ENCODE results near the gene CITED2. TPM values are rescaled to one million over a fixed set of nuclear protein-coding genes. Genes with fewer than 3 reads are reported as not detected.

CITED2 gene
- total and polyA plus RNA-seq, 7 donors, result 15.3 to 414 (median 118) TPM

DNA sequence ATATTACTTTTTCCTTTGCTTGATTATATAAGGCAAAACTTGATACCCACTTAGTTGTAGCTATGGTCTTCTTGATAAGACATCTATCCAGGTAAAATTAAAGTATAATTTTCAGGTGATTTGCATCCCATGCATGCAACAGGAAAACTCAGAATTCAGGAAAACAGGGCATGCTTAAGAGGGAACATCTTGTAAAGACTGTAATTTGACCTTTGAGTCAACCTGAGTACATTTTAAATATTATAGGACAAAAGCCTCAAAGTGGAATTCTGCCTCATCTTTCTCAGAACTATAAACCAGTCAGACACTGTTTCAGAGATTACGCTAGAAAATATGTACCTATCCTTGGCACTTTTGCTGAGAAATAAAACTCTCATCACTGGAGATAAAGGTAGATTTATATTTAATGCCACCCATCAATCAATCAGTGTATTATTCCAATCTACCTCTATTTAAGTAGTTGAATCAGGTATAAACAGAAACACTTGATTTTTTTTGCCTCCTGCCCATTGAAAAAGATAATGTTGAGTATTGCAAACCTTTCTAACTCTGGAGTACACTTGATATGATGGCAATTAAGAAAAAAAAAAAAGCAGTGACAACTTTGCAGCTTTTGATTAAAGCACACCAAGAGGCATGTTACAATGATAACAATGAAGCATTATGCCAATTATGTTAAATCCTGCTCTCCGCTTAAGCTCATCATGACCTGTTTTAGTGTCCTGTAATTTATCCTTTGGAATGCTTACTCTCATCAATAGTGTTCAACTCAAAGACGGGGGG, 2.8 kb downstream of the CITED2 start:
- Histone ChIP-seq H3K36me3 (ENCODE audit: insufficient read depth in 1 of 2, low read depth in 1 of 2) (peaks cover 4 to 19% of the 10 kb centered on the region in 2 donors), H3K27ac (peak overlapping the region; percentile 98), H3K27me3 (ENCODE audit: insufficient read depth in 3 of 3, low read length in 2 of 3) (no peaks in the 10 kb centered on the region), H3K4me1 (peaks cover 35% of the 10 kb centered on the region), H3K4me3 (peak overlapping the region; percentile 80), H3K9me3 (no peaks in the 10 kb centered on the region)
- intact Hi-C loops (cut with DNase I), result loop anchor here (5.0 to 10.0 kb wide), 8 partner anchors 143 to 1553 kb away; no protein-coding TSS in a partner anchor
- ATAC-seq, result no peak
- 17 to 24% (median 19%) methylated on average over 3 of the region's 3 CpGs for WGBS, 3 donors
- no peak for DNase-seq
- TF ChIP-seq, protein P1, sequence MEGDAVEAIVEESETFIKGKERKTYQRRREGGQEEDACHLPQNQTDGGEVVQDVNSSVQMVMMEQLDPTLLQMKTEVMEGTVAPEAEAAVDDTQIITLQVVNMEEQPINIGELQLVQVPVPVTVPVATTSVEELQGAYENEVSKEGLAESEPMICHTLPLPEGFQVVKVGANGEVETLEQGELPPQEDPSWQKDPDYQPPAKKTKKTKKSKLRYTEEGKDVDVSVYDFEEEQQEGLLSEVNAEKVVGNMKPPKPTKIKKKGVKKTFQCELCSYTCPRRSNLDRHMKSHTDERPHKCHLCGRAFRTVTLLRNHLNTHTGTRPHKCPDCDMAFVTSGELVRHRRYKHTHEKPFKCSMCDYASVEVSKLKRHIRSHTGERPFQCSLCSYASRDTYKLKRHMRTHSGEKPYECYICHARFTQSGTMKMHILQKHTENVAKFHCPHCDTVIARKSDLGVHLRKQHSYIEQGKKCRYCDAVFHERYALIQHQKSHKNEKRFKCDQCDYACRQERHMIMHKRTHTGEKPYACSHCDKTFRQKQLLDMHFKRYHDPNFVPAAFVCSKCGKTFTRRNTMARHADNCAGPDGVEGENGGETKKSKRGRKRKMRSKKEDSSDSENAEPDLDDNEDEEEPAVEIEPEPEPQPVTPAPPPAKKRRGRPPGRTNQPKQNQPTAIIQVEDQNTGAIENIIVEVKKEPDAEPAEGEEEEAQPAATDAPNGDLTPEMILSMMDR (IDR thresholded peaks at IDR 0.05), result no peak

DNA sequence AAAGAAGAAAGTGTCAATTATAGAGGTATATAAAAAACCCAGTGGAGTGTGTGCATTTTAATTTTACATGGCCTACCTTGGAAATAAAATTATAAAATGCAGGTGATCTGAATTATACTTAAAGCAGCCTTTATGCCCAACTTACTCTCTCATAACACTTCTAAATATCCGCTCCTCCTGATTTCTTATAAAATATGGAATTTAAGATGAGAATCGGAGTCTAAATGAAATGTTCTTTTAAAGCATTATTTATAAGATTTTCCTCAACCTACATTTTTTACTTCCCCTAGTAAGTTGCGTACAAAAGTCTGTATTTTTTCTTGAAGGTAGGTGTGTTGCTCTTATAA, 3.5 kb downstream of the CITED2 start:
- no peak for DNase-seq
- ATAC-seq, result no peak
- TF ChIP-seq, protein P1 (IDR thresholded peaks at IDR 0.05), result no peak
- Histone ChIP-seq H3K4me3 (peak overlapping the region; percentile 80), H3K27me3 (ENCODE audit: insufficient read depth in 3 of 3, low read length in 2 of 3) (no peaks in the 10 kb centered on the region), H3K36me3 (ENCODE audit: insufficient read depth in 1 of 2, low read depth in 1 of 2) (peaks cover 4 to 19% of the 10 kb centered on the region in 2 donors), H3K9me3 (no peaks in the 10 kb centered on the region), H3K4me1 (peaks cover 30% of the 10 kb centered on the region), H3K27ac (peak overlapping the region; percentile 98)
- 41 to 67% (median 55%) methylated on average over 3 of the region's 3 CpGs for WGBS, 3 donors
- intact Hi-C loops (cut with DNase I), result loop anchor here (5.0 to 10.0 kb wide), 8 partner anchors 144 to 1554 kb away; no protein-coding TSS in a partner anchor

DNA sequence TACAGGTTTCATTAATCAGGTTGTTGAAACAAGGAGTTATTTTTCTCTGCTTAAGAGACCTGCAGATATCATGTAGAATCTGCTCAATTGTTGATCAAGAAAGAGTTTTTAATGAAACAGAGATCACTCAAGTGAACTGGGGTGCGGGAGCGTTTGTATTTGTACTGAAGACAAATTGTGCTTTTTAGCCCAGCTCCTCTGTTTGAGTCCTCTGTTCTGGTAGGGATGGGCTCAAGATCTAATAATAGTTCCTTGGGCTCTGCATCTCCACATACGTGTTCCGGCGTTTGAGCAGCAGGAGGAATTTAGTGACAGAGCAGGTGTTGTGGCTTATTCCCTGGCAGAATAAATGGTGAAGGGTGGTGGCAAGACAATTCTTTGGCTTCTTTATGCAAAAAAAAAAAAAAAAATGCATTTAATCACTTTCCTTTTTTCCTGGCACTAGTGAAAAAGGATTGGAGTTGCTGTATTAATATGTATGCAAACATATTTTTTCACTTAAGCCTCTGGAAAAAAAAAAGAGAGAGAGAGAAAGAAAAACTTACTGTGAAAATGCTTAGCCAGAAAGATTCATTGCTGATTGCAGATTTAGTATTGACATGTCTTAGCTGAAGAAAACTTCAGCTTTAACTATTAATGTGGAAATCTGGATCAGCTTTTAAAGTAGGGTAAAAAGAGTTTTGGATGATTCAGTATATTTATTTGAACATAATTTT, 4.0 kb downstream of the CITED2 start:
- peak overlapping the region; percentile 80 for H3K4me3 ChIP-seq
- intact Hi-C loops (cut with DNase I), result loop anchor here (5.0 to 10.0 kb wide), 8 partner anchors 144 to 1554 kb away; no protein-coding TSS in a partner anchor

DNA sequence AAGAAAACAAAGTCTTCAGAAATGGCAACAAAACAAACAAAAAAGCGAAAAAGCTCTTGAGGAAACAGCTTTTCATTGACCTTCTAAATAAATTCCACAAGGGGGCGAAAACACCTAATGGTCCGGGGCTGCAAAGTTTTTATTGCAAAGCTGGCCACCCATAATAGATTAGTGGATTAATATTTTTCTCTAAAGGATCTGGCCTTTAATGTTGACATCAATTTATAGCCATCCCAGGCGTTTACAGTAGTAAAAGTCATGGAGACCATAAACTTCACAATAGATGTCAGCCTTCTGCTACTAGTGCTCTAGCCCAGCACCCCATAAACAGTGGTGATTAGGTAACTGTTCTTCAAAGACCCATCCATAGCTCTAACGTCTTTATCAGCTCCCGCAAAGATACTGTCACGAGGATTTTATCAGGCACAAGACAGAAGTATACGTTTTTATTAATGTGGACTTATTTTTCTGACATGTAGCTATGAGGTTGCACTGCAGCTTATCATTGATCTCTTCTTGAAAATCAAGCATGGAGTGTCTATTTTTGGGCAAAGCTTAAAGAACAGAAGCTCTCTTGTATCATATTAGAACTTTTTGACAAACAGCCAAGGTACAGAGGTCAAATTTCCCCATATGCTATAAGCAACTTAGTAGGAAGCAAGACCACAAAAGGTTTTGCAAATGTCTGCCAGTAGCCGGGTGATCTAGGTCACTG, 4.7 kb downstream of the CITED2 start:
- H3K27ac ChIP-seq, result peak overlapping the region; percentile 98
- intact Hi-C loops (cut with DNase I), result loop anchor here (2.0 to 10.0 kb wide), 12 partner anchors 145 to 1555 kb away; partner anchors contain the start of genes HECA (in 1 of the 2) and REPS1 (in 1 of the 2)
- peaks cover 30% of the 10 kb centered on the region for H3K4me1 ChIP-seq
- no peaks in the 10 kb centered on the region for H3K27me3 ChIP-seq (ENCODE audit: insufficient read depth in 3 of 3, low read length in 2 of 3)
- H3K36me3 ChIP-seq (ENCODE audit: insufficient read depth in 1 of 2, low read depth in 1 of 2), result peaks cover 4 to 19% of the 10 kb centered on the region in 2 donors
- DNase-seq, result no peak
- 9 to 11% (median 11%) methylated on average over 9 of the region's 9 CpGs for WGBS, 3 donors
- H3K4me3 ChIP-seq, result peak overlapping the region; percentile 80
- TF ChIP-seq, protein P1 (IDR thresholded peaks at IDR 0.05), result peak; percentile 73
- peak in 1 of 4 donors; percentile 15 for ATAC-seq
- no peaks in the 10 kb centered on the region for H3K9me3 ChIP-seq

More for the DNA sequence above, 4.0 kb downstream of the CITED2 start:
- ATAC-seq, result peak; percentile 25 to 59 (median 36)
- Histone ChIP-seq H3K27me3 (ENCODE audit: insufficient read depth in 3 of 3, low read length in 2 of 3) (no peaks in the 10 kb centered on the region), H3K4me1 (peaks cover 30% of the 10 kb centered on the region), H3K27ac (peak overlapping the region; percentile 98), H3K36me3 (ENCODE audit: insufficient read depth in 1 of 2, low read depth in 1 of 2) (peaks cover 4 to 19% of the 10 kb centered on the region in 2 donors), H3K9me3 (no peaks in the 10 kb centered on the region)
- DNase-seq, result no peak
- WGBS, 3 donors, result 6 to 15% (median 10%) methylated on average over 5 of the region's 5 CpGs
- TF ChIP-seq, protein P1 (IDR thresholded peaks at IDR 0.05), result no peak
